AG08395 (cell line): ENCODE data around the gene CADM1.
A peak's percentile ranks its signal among the peaks of the same experiment; 100 is the strongest.

Experiments
- DNase-seq: peaks from one replicate; pipeline ENCODE4 v3.0.0; 2012; ENCODE audit warnings: mixed read lengths, low spot score

The CADM1 gene

GRCh38 chr11:115444542-115444941 is 59.7 kb downstream of the CADM1 start:
- DNase-seq: no peak

- DNase-seq: no peak
Measured at GRCh38 chr11:115439969-115440540, 64.2 kb downstream of the CADM1 start.

GRCh38 chr11:115439385-115439784 is 64.8 kb downstream of the CADM1 start:
- peak; percentile 12 for DNase-seq

- no peak for DNase-seq
Measured at GRCh38 chr11:115437902-115438575, 66.2 kb downstream of the CADM1 start.

GRCh38 chr11:115430345-115430744 is 73.9 kb downstream of the CADM1 start:
- DNase-seq: no peak

GRCh38 chr11:115428306-115428705 is 75.9 kb downstream of the CADM1 start:
- no peak for DNase-seq

- DNase-seq: no peak
Measured at GRCh38 chr11:115425816-115426215, 78.4 kb downstream of the CADM1 start.

- no peak for DNase-seq
Measured at GRCh38 chr11:115425250-115425649, 79.0 kb downstream of the CADM1 start.

GRCh38 chr11:115423728-115424459 is 80.3 kb downstream of the CADM1 start:
- DNase-seq: no peak

GRCh38 chr11:115421992-115422689 is 82.1 kb downstream of the CADM1 start:
- DNase-seq: no peak

- DNase-seq: no peak
Measured at GRCh38 chr11:115421352-115421991, 82.7 kb downstream of the CADM1 start.

GRCh38 chr11:115420505-115420904 is 83.7 kb downstream of the CADM1 start:
- no peak for DNase-seq

GRCh38 chr11:115418626-115419025 is 85.6 kb downstream of the CADM1 start:
- DNase-seq: no peak

- no peak for DNase-seq
Measured at GRCh38 chr11:115418081-115418480, 86.1 kb downstream of the CADM1 start.

GRCh38 chr11:115411120-115411519 is 93.1 kb downstream of the CADM1 start:
- DNase-seq: no peak

GRCh38 chr11:115409691-115410220 is 94.5 kb downstream of the CADM1 start:
- no peak for DNase-seq

- DNase-seq: no peak
Measured at GRCh38 chr11:115409116-115409670, 95.0 kb downstream of the CADM1 start.

- peak; percentile 1 for DNase-seq
Measured at GRCh38 chr11:115408036-115408921, 95.9 kb downstream of the CADM1 start.

GRCh38 chr11:115407496-115407895 is 96.7 kb downstream of the CADM1 start:
- DNase-seq: no peak

GRCh38 chr11:115406404-115406803 is 97.8 kb downstream of the CADM1 start:
- no peak for DNase-seq
